Measurements from ENCODE around the gene NTN5.

NTN5 gene

DNA sequence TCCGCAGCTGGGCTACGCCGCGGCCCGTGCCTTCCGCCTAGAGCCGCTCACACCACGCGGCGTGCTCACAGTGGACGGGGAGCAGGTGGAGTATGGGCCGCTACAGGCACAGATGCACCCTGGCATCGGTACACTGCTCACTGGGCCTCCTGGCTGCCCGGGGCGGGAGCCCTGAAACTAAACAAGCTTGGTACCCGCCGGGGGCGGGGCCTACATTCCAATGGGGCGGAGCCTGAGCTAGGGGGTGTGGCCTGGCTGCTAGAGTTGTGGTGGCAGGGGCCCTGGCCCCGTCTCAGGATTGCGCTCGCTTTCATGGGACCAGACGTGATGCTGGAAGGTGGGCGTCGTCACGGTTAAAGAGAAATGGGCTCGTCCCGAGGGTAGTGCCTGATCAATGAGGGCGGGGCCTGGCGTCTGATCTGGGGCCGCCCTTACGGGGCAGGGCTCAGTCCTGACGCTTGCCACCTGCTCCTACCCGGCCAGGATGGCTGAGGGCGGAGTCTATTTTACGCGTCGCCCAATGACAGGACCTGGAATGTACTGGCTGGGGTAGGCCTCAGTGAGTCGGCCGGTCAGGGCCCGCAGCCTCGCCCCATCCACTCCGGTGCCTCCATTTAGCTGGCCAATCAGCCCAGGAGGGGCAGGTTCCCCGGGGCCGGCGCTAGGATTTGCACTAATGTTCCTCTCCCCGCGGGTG lies 43.1 kb downstream of the NTN5 start:
- no peak for DNase-seq (ENCODE audit: low read depth)

DNA sequence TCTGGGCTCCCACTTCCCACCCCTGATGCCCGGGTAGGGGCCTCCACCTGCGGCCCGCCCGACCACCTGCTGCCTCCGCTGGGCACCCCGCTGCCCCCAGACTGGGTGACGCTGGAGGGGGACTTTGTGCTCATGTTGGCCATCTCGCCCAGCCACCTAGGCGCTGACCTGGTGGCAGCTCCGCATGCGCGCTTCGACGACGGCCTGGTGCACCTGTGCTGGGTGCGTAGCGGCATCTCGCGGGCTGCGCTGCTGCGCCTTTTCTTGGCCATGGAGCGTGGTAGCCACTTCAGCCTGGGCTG lies 43.6 kb downstream of the NTN5 start:
- DNase-seq (ENCODE audit: low read depth) = no peak

DNA sequence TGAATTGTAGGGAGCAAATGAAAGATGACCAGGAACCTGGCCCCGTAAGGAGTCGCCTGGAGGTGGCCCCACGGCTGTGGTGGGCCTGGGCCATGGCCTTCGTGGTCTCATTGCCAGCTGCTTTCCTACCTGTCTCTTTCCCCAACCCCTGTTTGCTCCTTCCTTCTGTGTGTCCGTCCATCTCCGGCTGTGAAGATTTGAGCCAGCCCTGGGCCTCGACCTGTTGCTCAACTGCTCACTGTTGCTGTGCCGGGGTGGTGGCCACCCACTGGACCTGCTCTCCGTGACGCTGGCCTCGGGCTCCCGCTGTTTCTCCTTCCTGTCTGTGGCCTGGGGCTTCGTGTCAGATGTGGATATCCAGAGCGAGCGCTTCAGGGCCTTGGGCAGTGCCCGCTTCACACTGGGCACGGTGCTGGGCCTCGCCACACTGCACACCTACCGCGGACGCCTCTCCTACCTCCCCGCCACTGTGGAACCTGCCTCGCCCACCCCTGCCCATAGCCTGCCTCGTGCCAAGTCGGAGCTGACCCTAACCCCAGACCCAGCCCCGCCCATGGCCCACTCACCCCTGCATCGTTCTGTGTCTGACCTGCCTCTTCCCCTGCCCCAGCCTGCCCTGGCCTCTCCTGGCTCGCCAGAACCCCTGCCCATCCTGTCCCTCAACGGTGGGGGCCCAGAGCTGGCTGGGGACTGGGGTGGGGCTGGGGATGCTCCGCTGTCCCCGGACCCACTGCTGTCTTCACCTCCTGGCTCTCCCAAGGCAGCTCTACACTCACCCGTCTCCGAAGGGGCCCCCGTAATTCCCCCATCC lies 44.1 kb downstream of the NTN5 start:
- DNase-seq (ENCODE audit: low read depth) = no peak

DNA sequence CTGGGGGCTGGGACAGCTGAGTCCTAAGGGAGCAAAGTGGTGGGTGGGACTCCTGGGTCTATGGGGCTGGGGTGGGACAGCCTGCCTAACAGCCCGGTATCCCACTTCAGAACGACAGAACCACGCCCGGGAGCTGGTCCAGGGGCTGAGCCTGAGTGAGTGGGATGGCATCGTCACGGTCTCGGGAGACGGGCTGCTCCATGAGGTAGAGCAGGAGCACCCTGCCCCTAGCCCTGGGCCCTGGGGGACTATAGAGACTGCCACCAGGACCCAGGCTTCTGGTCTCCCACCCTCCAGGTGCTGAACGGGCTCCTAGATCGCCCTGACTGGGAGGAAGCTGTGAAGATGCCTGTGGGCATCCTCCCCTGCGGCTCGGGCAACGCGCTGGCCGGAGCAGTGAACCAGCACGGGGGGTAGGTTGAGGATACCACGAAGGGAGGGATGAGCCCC lies 44.9 kb downstream of the NTN5 start:
- DNase-seq (ENCODE audit: low read depth) = no peak

DNA sequence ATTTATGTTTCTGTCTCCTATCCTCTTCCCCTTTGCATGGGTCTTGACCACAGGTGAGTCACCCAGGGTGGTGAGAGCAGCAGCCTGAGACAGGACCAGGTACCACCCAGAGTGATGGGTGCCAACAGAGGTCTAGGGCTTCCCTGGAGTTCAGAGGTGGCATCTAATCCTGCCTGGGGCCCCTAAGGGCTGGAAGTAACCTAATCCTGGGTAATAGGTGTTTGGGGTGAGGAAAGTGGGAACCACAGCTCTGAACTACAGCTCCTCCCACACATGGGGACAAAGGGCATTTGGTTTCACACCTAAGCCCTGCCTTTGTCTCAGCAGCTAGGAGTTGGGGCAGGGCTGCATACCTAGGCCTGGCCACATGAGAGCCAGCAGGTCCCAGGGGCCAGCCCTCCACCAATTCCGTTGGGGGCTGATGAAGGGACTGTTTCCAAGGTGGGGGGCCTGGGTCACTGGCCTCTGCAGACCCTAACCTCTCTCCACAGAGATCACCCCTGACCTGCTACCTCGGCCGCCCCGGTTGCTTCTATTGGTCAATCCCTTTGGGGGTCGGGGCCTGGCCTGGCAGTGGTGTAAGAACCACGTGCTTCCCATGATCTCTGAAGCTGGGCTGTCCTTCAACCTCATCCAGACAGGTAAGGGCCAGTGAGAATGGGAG lies 45.5 kb downstream of the NTN5 start:
- DNase-seq (ENCODE audit: low read depth) = no peak

DNA sequence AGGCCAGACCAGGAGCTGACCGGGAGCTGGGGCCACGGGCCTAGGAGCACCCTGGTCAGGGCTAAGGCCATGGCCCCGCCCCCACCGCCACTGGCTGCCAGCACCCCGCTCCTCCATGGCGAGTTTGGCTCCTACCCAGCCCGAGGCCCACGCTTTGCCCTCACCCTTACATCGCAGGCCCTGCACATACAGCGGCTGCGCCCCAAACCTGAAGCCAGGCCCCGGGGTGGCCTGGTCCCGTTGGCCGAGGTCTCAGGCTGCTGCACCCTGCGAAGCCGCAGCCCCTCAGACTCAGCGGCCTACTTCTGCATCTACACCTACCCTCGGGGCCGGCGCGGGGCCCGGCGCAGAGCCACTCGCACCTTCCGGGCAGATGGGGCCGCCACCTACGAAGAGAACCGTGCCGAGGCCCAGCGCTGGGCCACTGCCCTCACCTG lies 46.9 kb downstream of the NTN5 start:
- DNase-seq (ENCODE audit: low read depth) = no peak

DNA sequence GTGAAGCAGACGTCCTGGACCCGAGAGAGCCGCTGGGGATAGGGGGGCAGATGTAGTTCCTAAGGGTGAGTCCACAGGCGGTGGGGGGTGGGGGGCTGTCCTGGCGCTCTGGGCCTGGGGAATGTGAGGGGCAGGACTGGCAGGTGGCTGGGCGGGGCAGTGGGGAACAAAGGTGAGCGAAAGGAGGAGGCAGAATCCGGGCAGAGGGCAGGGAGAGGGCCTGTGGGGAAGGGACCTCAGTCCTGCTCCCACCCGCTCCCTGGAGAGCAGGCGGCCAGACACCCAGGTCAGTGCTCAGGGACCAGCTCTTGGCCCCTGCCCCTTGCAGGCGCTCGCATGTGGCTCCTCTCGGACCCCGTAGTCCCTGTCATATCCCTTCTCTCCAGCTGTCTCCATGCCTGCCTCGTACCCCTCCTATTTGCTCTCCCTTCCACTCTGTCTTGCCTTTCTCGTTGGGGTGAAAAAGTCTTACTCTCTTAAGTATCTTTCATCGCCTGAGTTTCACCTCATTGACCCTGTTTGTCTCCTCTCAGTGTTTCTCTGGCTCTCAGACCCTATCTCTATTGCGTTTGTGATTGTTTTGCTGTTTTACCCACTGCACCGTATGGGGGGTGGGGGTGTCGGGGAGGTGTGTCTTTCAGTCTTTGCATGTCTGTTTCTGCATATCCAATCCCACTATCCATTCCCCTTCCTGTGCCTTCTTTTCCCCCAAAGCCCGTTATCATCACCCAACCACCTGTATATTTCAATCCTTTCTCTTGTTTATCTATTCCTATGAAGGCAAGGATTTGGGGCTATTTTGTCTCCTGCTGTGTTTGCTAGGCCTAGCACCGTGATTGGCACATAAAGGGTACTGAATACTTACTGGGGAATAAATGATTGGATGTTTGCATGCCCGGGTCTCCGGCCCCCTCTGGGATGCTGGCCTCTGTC lies 47.8 kb downstream of the NTN5 start:
- DNase-seq (ENCODE audit: low read depth) = no peak

DNA sequence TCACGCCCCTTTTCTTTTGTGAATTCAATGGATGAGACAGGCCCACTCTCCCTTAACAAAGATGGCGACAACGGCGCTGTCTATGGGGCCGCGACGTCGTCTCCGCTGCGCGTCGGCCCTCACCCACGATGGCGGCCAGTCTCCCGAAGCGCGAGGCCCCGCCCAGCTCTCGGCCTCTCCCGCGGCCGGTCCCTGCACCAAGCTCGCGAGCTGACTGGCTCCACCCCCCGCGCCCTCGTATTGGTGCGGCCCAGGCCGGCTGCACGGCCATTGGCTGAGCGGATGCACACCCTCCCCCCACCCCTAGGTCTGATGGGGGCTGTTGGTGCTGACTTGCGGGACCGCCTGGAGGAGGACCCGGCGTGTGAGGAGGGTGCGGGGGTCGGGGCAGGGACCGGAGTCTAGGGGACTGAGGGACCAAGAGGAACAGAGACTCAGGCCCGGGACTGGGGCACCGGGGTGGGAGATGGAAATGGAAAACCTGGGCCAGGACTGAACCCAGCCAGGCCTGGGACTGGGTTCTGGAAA lies 48.7 kb downstream of the NTN5 start:
- DNase-seq (ENCODE audit: low read depth) = peak; percentile 98

DNA sequence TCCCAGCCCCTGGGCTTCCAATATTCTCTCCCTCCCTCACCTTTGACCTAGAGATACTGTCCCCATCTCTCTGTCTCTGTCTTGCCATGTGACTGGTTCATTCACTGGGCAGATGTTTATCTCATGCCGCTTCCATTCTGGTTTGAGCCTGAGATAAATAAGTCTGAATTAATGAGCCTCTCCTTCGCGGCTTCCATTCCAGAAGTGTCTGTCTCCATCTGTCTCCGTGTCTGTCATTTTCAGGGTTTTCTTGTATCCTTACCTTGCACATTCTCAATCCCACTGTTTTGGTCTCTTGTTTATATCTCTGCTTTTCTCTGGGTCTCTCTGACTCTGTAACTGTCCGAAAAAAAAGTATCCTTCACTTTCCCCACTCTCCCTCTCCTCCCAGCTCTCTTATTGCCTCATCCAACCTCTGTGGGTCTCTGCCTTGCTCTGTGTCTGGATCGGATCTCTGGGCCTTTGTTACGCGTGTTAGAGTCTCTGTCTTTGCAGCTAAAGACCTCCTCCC lies 49.2 kb downstream of the NTN5 start:
- no peak for DNase-seq (ENCODE audit: low read depth)

DNA sequence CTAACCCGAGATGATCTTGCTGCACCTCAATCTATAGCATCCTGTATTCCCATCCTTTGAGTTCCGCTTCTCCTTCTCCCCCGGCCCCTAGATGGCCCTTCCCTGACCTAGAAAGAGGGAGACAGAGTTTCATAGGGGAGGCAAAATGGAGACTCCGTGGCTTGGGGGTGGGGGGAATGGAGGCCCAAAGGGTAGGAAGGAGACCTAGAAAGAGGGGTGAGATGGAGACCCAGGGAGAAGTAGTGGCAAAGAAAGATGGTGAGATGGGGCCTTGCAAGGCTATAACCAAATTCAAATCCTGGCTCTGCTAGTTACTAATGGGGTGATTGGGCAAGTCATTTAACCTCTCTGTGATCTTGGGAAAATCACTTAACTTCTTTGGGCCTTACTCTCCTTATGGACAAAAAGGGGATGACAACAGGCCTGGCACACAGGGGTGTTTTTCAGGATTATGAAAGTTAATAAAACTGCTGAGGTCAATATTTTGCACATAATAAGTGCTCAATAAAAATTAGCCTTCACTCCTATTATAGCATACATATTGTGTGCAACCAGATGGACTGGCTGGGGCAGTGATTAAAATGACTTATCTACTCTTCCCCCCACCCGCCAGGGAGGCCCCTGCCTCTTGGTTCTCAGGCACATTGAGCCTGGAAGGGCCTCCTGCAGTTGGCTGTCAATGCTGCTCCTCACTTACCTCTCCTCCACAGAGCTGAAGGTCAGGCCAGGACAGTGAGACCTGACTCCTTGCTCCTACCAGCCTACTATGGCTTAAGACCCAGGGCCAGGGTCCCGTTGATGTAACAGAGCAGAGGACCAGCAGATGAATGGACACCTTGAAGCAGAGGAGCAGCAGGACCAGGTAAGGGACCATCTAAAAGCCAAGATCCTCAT lies 52.9 kb downstream of the NTN5 start:
- DNase-seq (ENCODE audit: low read depth) = no peak

DNA sequence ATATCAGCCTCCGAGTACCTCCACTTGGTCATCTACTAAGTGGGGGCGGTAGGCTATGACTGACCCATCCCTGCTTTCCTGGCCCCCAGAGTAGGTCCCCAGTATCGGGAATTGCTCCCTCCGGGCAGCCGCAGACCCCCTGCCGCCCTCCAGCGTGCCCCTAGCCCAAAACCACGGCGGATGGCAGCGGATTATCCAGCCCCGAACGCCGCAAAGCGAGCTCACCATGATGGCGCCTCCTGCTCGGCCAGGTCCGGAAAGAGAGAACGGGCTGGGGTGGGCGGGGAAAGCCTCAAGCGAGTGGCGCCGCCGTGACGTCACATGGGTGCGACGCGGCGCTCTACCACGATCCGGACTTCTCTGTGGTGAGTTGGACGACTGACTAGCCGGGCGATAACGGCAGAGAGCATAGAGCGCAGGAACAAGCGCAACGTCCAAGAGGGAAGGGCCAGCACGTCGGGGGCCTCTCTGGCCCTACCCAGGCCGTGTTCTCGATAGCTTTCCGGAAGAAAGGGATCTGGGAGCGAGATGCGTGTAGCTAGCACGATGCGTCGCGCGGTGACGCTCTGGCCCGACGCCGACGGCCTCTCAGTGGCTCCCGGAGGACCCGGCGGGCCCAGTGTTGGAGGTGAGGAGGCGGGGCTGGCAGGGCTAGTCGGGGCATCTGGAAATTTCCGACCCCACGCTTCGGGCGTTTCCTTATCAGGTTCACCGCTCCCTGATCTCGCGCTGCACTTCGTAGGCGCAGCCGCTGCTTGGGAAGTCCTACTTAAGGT lies 53.7 kb downstream of the NTN5 start, which contains the start of the genes RPL18 and SPHK2:
Gene RPL18 (minus strand): TSS at position 263 of the 776 bp plus-strand sequence. CDS start 35 bp downstream, at position 228.
Gene SPHK2 (plus strand): TSS at position 591 of the 776 bp plus-strand sequence. CDS start 1,009 bp downstream, outside the sequence.
- DNase-seq (ENCODE audit: low read depth) = peak; percentile 100

DNA sequence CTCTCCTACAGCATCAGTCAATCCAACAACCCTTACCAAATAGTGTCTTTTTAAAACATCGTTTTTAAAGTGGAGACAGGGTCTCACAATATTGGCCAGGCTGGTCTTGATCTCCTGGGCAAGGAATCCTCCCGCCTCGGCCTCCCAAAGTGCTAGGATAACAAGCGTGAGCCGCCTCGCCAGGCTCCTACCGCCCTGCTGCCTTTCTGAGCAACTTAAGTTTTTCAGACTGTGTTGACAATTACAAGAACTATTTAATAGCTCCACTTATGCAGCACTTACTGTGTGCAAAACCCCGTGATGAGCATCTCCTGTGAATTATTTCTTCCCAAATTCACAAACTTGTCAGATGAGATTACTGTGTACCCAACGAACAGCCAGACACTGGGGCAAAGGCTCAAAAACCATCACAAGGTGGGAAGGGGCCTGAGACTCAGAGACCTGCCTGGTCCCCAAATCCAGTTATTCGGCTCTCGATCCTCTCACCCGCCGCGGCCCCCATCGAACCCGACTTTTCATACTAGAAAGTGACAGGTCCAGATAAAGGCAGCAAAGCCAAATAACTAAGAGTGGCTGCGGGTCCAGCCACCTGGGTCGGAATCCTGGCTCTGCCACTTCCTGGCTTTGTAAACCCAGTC lies 54.4 kb downstream of the NTN5 start:
- DNase-seq (ENCODE audit: low read depth) = no peak

DNA sequence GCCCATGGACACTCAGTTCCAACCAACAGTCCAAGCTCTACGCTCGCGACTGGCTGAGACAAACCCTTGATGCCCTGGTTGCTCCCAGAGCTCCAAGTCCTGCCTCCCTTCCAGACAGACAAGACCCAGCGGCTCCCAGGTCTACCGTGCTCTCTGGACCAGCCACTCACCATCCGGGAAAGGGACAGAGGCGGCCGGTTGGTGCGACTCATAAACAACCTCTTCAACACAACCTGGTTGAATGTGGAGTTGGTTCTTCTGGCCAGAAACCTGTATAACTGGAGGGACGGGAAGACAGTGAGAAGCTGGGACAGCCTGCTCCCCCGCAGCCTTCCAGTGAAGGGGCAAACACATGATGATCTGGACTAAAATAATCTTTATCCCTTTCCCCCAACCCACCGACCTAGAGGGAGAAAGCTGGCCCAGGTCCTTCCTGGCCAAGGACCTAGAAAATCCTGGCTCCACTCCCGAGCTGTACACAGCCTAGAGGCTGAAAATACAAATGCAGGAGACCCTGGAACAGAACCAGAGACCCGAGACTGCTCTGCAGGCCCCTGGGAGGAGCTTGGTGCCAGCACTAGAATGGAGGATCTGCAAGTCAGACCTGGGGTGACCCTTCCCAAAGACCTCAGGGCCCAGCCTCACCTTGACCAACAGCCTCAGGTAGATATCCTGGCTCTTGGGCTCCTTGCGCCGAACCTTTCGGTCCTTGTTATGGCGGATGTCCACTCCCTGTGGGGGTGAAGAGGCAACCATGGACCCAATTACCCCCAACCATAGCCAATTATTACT lies 55.5 kb downstream of the NTN5 start:
- DNase-seq (ENCODE audit: low read depth) = no peak

DNA sequence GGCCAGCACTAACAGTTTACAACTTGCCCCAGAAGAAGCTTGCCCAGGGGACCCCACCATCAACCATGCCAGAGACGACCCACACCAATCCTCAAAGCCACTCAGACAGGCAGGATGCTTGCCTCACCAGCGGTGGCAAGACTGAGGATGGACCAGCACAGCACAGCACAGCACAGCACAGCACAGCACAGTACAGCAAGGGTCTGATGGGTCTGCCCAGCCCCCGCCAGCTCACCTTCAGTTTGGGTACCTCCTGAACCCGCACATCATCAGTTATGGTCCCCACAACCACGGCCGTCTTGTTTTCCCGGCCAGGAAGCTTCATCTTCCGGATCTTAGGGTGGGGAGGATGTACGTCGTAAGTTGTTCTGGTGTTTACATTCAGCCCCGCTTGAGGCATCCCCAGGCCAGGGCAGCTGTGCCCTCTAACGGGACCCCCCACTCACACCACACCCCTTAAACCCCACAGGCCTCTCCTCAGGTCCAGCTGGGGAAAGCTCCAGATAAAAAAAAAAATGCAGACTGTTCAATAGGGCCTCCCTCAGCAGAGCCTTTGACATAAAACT lies 56.2 kb downstream of the NTN5 start:
- DNase-seq (ENCODE audit: low read depth) = no peak

DNA sequence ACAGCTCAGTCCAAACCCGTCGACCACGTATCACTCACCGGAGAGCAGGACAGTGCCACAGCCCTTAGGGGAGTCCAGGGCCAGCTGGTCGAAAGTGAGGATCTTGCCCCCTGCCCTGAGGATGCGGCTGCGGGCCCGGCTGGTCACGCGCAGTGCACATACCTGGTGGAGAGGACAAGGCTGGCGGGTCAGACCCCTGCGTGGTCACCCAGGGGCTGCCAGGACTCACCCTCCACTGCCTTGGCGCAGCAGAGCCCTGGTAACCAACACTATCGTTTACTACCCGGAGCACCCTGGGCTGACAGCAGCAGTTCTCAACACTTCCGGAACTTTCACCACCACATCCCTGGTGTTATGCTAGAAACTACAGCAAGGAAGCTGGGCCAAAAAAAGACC lies 56.8 kb downstream of the NTN5 start:
- no peak for DNase-seq (ENCODE audit: low read depth)

DNA sequence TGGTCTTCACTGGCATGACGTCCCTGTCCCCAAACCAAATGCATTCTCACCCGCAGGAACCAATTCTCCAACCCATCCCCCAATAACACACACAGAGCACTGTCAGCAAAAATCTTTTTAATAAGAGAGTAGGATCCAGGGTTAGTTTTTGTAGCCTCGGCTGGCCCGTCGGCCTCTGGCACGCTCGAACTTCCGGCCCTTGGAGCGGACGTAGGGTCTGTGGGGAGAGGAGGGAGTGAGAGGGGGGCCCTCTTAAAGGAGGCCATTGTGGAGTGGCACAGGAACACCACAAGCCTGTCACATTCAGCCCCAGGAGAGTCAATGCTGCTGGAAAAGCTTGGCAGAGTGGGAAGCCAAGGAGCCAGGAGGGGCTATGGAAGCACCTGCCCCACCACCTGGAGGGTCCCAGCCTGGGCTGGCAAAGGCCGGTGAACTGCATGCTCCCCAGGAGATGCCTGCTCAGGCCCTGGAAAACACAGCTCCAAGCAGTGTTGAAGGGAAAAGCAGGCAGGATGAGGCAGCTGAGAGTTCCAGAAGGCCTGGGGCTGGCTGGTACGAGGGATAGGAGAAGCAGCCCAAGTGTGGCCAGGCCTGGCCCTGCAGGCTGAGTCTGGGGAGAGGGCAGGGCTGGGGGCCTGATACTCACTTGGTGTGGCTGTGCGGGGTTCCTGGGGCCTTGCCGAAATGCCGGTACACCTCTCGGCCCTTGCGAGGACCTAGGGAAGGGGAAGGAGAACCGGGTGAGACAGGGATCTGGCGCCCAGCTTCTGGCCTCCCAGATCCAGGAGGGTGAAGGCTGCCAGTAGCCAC lies 57.4 kb downstream of the NTN5 start:
- no peak for DNase-seq (ENCODE audit: low read depth)
